A549 (cell line): ENCODE measurements around the gene IGSF5. TPM values are rescaled to one million over a fixed set of nuclear protein-coding genes. Genes with fewer than 3 reads are reported as not detected.

ENCODE experiments used
- ATAC-seq, 2 experiments: fragments of 200-7000 bp in 1 of 2; fragments of >200 bp in 1 of 2; cut with Nextera tagmentation in 1 of 2; cut with Tn5 transposase in 1 of 2; 3 replicates each; pipeline versions ENCODE4 v1.8.0 to v1.9.1; 2018 to 2020; ENCODE audit warnings: mild to moderate bottlenecking in 1 of 2, moderate library complexity in 1 of 2
- CTCF ChIA-PET: fragments of 300-600 bp; sonication (Branson Sonifier 250); formaldehyde crosslinking; extraction: SDS; loops from one replicate; lab custom pipeline; 2021; ENCODE audit warnings: antibody characterized with exemption, inconsistent platforms; lab: Yijun Ruan, JAX
- POLR2A ChIA-PET: fragments of 350-600 bp; formaldehyde crosslinking; extraction: SDS; loops from one replicate; lab custom pipeline; 2021; ENCODE audit warnings: antibody characterized with exemption, inconsistent platforms; lab: Yijun Ruan, JAX
- DNase-seq, 2 experiments: peaks; one replicate each; pipeline versions ENCODE4 v3.0.0 to v3.0.0-alpha.2; 2011 to 2016; ENCODE audit warnings: low read depth in 1 of 2, low spot score in 1 of 2
- FAIRE-seq: peaks from 2 replicates; lab custom pipeline; 2011; peaks lifted over from hg19 to GRCh38; lab: Jason Lieb, UNC
- H3K27ac ChIP-seq, 2 experiments: fragments of >200 bp; sonication (Bioruptor Twin); formaldehyde crosslinking; 3 replicates each; pipeline ENCODE4 v1.5.1; 2016 to 2017
- H3K4me1 ChIP-seq: fragments of >200 bp; sonication (Bioruptor Twin); formaldehyde crosslinking; 3 replicates; pipeline ENCODE4 v1.6.1; 2016
- H3K4me2 ChIP-seq: fragments of >200 bp; sonication (Bioruptor Twin); formaldehyde crosslinking; 3 replicates; pipeline ENCODE4 v1.6.1; 2016
- H3K4me3 ChIP-seq: fragments of >200 bp; sonication (Bioruptor Twin); formaldehyde crosslinking; 3 replicates; pipeline ENCODE4 v1.5.1; 2016
- H3K9me3 ChIP-seq: fragments of >200 bp; sonication (Bioruptor Twin); formaldehyde crosslinking; 3 replicates; pipeline ENCODE4 v1.6.1; 2016
- CEBPB ChIP-seq, 2 experiments: fragments of >200 bp in 1 of 2; sonication (Bioruptor Twin) in 1 of 2; formaldehyde crosslinking in 1 of 2; IDR thresholded peaks; 2 replicates each; pipeline ENCODE4 v1.6.1; 2012 to 2016
- ESRRA ChIP-seq: fragments of 150-350 bp; IDR thresholded peaks from 2 replicates; pipeline ENCODE4 v1.6.1; 2014; ENCODE audit warnings: mild to moderate bottlenecking, low read length, borderline replicate concordance
- HDAC2 ChIP-seq: fragments of 200-600 bp; sonication (generic); IDR thresholded peaks from 2 replicates; pipeline ENCODE4 v1.6.1; 2016
- JUNB ChIP-seq: fragments of >200 bp; sonication (Bioruptor Twin); formaldehyde crosslinking; IDR thresholded peaks from 2 replicates; pipeline ENCODE4 v1.6.1; 2016
- KDM1A ChIP-seq: fragments of 200-600 bp; sonication (generic); IDR thresholded peaks from 2 replicates; pipeline ENCODE4 v1.6.1; 2016; ENCODE audit warnings: low read depth, mild to moderate bottlenecking
- MAZ ChIP-seq: fragments of 150-350 bp; IDR thresholded peaks from 2 replicates; pipeline ENCODE4 v1.6.1; 2014; ENCODE audit warnings: antibody characterized with exemption, low read depth, low read length, borderline replicate concordance
- RFX5 ChIP-seq: fragments of 450-650 bp; IDR thresholded peaks from 2 replicates; pipeline ENCODE4 v1.7.1; 2014; ENCODE audit warnings: antibody characterized with exemption, mild to moderate bottlenecking, moderate library complexity
- RNF2 ChIP-seq: fragments of 200-600 bp; sonication (generic); IDR thresholded peaks from 2 replicates; pipeline ENCODE4 v1.6.1; 2016; ENCODE audit warnings: low read depth, mild to moderate bottlenecking, antibody characterized with exemption, moderate library complexity, borderline replicate concordance
- TFCP2L1 ChIP-seq: fragments of 250-450 bp; sonication (Bioruptor Pico); IDR thresholded peaks from 2 replicates; pipeline ENCODE4 v1.5.0; 2021; ENCODE audit warnings: mild to moderate bottlenecking
- WGBS: methylation state at CpG from one replicate; pipeline ENCODE4 v1.1.6; 2017; ENCODE audit errors: missing lambda C conversion rate; 5-methylcytosine and 5-hydroxymethylcytosine counted together
- polyA plus RNA-seq, 4 experiments: library from polyadenylated mRNA; depleted of rRNA in 3 of 4; stranded (reverse); fragments of >200 nt; fragmentation: RNase III in 1 of 4; extraction: RNeasy Plus Mini Kit Qiagen cat#74134 plus additional on column Dnase treatment in 1 of 4; gene quantifications; 2 replicates in 3 of 4; 3 replicates in 1 of 4; pipeline ENCODE4 v1.2.3, GENCODE V29; 2011 to 2017
- TF ChIP-seq, protein P1 (sequence below): fragments of >200 bp; sonication (Bioruptor Twin); formaldehyde crosslinking; IDR thresholded peaks from 2 replicates; pipeline ENCODE4 v1.6.1; 2016
- TF ChIP-seq, protein P2 (sequence below): fragments of >200 bp; sonication (Bioruptor Twin); formaldehyde crosslinking; IDR thresholded peaks from 3 replicates; pipeline ENCODE4 v1.6.1; 2016

The IGSF5 gene
- polyA plus RNA-seq, 2 of the 4 experiments (the other 2 are of a cell fraction), result not detected

DNA sequence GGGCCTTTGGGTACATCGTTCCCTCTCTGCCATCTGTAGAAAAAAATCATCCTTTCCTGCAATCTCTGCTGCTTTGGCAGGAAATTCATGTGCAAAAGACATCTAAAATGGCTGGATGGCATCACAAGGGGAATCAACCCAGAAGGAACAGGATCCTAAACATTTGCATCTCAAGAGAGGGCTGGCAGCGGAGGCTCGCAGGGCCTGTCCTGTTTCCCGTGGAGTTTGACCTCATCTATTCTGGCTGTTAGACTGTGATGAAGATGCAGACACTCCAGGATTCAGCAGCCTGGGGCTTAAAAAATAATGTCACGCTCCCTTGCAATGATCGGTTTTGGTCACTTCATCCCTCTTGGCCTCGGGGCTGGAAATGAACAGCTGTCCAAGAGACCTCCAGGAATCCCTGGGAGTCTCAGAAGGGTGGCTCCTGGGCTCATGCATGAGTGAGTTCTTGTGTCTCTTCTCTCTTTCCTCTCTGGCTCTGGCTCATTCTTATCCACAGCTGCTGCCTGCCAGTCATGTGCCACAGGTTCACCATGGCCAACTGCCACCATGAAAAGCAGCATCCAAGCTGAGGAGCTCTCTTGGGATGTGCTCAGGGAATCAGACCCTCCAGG is 106.1 kb downstream of the IGSF5 start:
- Histone ChIP-seq H3K27ac (no peak overlapping the region), H3K4me1 (no peaks in the 10 kb centered on the region), H3K9me3 (no peaks in the 10 kb centered on the region), H3K4me2 (no peak overlapping the region), H3K4me3 (no peak overlapping the region)
- no peak for FAIRE-seq
- POLR2A ChIA-PET, result no interaction called here
- ATAC-seq, result no peak
- TF ChIP-seq RNF2 (no peak), JUNB (no peak), CEBPB (IDR thresholded peaks at IDR 0.05) (no peak), TFCP2L1 (CRISPR knock-in tag) (no peak), ESRRA (no peak), RFX5 (no peak), HDAC2 (no peak), KDM1A (no peak), MAZ (no peak)
- TF ChIP-seq, protein P1, sequence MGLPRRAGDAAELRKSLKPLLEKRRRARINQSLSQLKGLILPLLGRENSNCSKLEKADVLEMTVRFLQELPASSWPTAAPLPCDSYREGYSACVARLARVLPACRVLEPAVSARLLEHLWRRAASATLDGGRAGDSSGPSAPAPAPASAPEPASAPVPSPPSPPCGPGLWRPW, result no peak
- TF ChIP-seq, protein P2, sequence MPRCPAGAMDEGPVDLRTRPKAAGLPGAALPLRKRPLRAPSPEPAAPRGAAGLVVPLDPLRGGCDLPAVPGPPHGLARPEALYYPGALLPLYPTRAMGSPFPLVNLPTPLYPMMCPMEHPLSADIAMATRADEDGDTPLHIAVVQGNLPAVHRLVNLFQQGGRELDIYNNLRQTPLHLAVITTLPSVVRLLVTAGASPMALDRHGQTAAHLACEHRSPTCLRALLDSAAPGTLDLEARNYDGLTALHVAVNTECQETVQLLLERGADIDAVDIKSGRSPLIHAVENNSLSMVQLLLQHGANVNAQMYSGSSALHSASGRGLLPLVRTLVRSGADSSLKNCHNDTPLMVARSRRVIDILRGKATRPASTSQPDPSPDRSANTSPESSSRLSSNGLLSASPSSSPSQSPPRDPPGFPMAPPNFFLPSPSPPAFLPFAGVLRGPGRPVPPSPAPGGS, result no peak
- 31% methylated on average over 5 of the region's 7 CpGs for WGBS
- CTCF ChIA-PET, result interaction anchor here (0.6 kb wide), 1 partner anchor 419 kb away, joined by 3 read pairs; no protein-coding TSS in a partner anchor
- DNase-seq, result no peak

Other genes starting within 250 kb of the IGSF5 start
- gene B3GALT5, start 132.2 kb upstream of the IGSF5 start, polyA plus RNA-seq (2011; rRNA removed), result 0.52 and 0.66 TPM in 2 replicates
- gene B3GALT5, start 132.2 kb upstream of the IGSF5 start, polyA plus RNA-seq (2017; fragmentation: RNase III; extraction: RNeasy Plus Mini Kit Qiagen cat#74134 plus additional on column Dnase treatment), result 0.29 to 0.39 TPM (median 0.38 TPM) in 3 replicates
- gene PCP4, start 122.3 kb downstream of the IGSF5 start, polyA plus RNA-seq (2011; rRNA removed), result not detected in 2 replicates
- not detected in 3 replicates for gene PCP4, start 122.3 kb downstream of the IGSF5 start, polyA plus RNA-seq (2017; fragmentation: RNase III; extraction: RNeasy Plus Mini Kit Qiagen cat#74134 plus additional on column Dnase treatment)